Endothelial cell of umbilical vein (primary cell): Measurements from ENCODE around the gene NKAIN4. TPM values are rescaled to one million over a fixed set of nuclear protein-coding genes. Genes with fewer than 3 reads are reported as not detected.

Experiments used
- BruUV-seq: library from RNA; stranded (reverse); fragments of 400-500 nt; replicated peaks from 2 replicates; lab custom pipeline; 2021; lab: Mats Ljungman, UMichigan
- CTCF ChIA-PET: fragments of 300-600, 350-600 bp; sonication (Branson Sonifier 250); formaldehyde crosslinking; loops from one replicate; lab custom pipeline; 2021; ENCODE audit warnings: antibody characterized with exemption, inconsistent platforms; lab: Charles Lee
- POLR2A ChIA-PET: fragments of 300-600, 350-600 bp; sonication (Branson Sonifier 250); formaldehyde crosslinking; loops from one replicate; lab custom pipeline; 2021; ENCODE audit warnings: antibody characterized with exemption, inconsistent platforms; lab: Charles Lee
- DNase-seq: peaks from one replicate; pipeline ENCODE4 v3.0.0-alpha.2; 2011; ENCODE audit warnings: low read depth, low spot score
- FAIRE-seq: peaks from 2 replicates; lab custom pipeline; 2011; peaks lifted over from hg19 to GRCh38; lab: Jason Lieb, UNC
- H2AFZ ChIP-seq: 2 replicates; pipeline ENCODE4 v1.6.0; 2012; ENCODE audit warnings: low read depth, low read length, control low read depth, inconsistent platforms
- H3K27ac ChIP-seq: 2 replicates; pipeline ENCODE4 v1.5.1; 2011; ENCODE audit warnings: low read depth, mild to moderate bottlenecking, control low read depth, low read length, moderate library complexity; ENCODE audit not compliant: insufficient read depth
- H3K27me3 ChIP-seq, 2 experiments: 2 replicates each; pipeline versions ENCODE4 v1.6.0 to v1.6.1; 2011; ENCODE audit warnings: low read length in 2 of 2, mixed read lengths in 1 of 2; ENCODE audit not compliant: control insufficient read depth in 2 of 2, insufficient read depth in 2 of 2
- H3K36me3 ChIP-seq, 2 experiments: 2 replicates in 1 of 2; 3 replicates in 1 of 2; pipeline ENCODE4 v1.5.1; 2011; ENCODE audit warnings: low read length in 2 of 2, mild to moderate bottlenecking in 1 of 2, moderate library complexity in 1 of 2; ENCODE audit not compliant: control insufficient read depth in 2 of 2, insufficient read depth in 2 of 2; ENCODE audit errors: extremely low read depth in 1 of 2
- H3K4me1 ChIP-seq: 3 replicates; pipeline ENCODE4 v1.5.1; 2011; ENCODE audit warnings: mild to moderate bottlenecking, low read length; ENCODE audit not compliant: control insufficient read depth, insufficient read depth; ENCODE audit errors: extremely low read depth
- H3K4me2 ChIP-seq: 2 replicates; pipeline ENCODE4 v1.6.1; 2011; ENCODE audit warnings: low read length, control low read depth, mixed read lengths; ENCODE audit not compliant: insufficient read depth
- H3K4me3 ChIP-seq, 3 experiments: fragments of 200-600 bp in 1 of 3; sonication (generic), shearing (Covaris generic) in 1 of 3; replicated peaks in 1 of 3; 2 replicates each; pipeline ENCODE4 v1.5.1; 2011 to 2016; ENCODE audit warnings: control low read depth in 3 of 3, low read length in 3 of 3, mild to moderate bottlenecking in 2 of 3, inconsistent platforms in 1 of 3, low read depth in 1 of 3, moderate library complexity in 1 of 3; ENCODE audit not compliant: insufficient read depth in 1 of 3
- H3K79me2 ChIP-seq: 2 replicates; pipeline ENCODE4 v1.6.0; 2012; ENCODE audit warnings: low read length, inconsistent platforms; ENCODE audit not compliant: control insufficient read depth, insufficient read depth
- H3K9ac ChIP-seq: replicated peaks from 2 replicates; pipeline ENCODE3; 2011; ENCODE audit warnings: low read length, control low read depth; ENCODE audit not compliant: insufficient read depth; ENCODE audit errors: extremely low read depth
- H3K9me1 ChIP-seq: replicated peaks from 3 replicates; pipeline ENCODE4 v1.6.0; 2011; ENCODE audit warnings: mild to moderate bottlenecking, low read length; ENCODE audit not compliant: control insufficient read depth, insufficient read depth; ENCODE audit errors: extremely low read depth
- H3K9me3 ChIP-seq: replicated peaks from 2 replicates; pipeline ENCODE4 v1.5.1; 2012; ENCODE audit warnings: low read length, inconsistent platforms; ENCODE audit not compliant: control insufficient read depth, insufficient read depth
- H4K20me1 ChIP-seq: replicated peaks from 2 replicates; pipeline ENCODE3; 2011; ENCODE audit warnings: mild to moderate bottlenecking, low read length; ENCODE audit not compliant: control insufficient read depth, insufficient read depth; ENCODE audit errors: extremely low read depth
- CTCF ChIP-seq, 2 donors: IDR thresholded peaks; 1 replicate in 1 of 2; 2 replicates in 1 of 2; pipeline ENCODE4 v1.5.1; 2011; ENCODE audit warnings: low read length in 2 of 2, mild to moderate bottlenecking in 2 of 2, moderate library complexity in 2 of 2, control low read depth in 1 of 2, inconsistent platforms in 1 of 2, low read depth in 1 of 2; ENCODE audit not compliant: insufficient read depth in 1 of 2; ENCODE audit errors: extremely low read depth in 1 of 2
- EZH2 ChIP-seq: IDR thresholded peaks from 2 replicates; pipeline ENCODE4 v1.6.1; 2012; ENCODE audit warnings: borderline replicate concordance, low read depth, mild to moderate bottlenecking, moderate library complexity, low read length, inconsistent platforms; ENCODE audit not compliant: severe bottlenecking
- FOS ChIP-seq: IDR thresholded peaks from 2 replicates; pipeline ENCODE4 v1.6.1; 2011; ENCODE audit warnings: mild to moderate bottlenecking, low read length, moderate library complexity, borderline replicate concordance; ENCODE audit not compliant: insufficient read depth
- GATA2 ChIP-seq: IDR thresholded peaks from 2 replicates; pipeline ENCODE4 v1.7.0; 2011; ENCODE audit warnings: low read depth, mild to moderate bottlenecking, moderate library complexity, mixed read lengths, low read length; ENCODE audit not compliant: insufficient read length, insufficient read depth
- JUN ChIP-seq: IDR thresholded peaks from 2 replicates; pipeline ENCODE4 v1.6.1; 2011; ENCODE audit warnings: borderline replicate concordance, low read depth; ENCODE audit not compliant: insufficient read length, insufficient read depth
- MAX ChIP-seq: IDR thresholded peaks from 2 replicates; pipeline ENCODE4 v1.6.1; 2011; ENCODE audit not compliant: insufficient read depth, insufficient read length
- MYC ChIP-seq: IDR thresholded peaks from one replicate; pipeline ENCODE4 v1.6.1; 2011; ENCODE audit warnings: mild to moderate bottlenecking, low read depth, low read length
- POLR2A ChIP-seq: IDR thresholded peaks from 2 replicates; pipeline ENCODE4 v1.6.1; 2012; ENCODE audit warnings: low read depth, mild to moderate bottlenecking, control low read depth, low read length
- POLR2AphosphoS5 ChIP-seq: IDR thresholded peaks from 2 replicates; pipeline ENCODE4 v1.6.1; 2012; ENCODE audit warnings: low read depth, mild to moderate bottlenecking, control low read depth, low read length, moderate library complexity; ENCODE audit not compliant: insufficient read depth
- dilution Hi-C: fragments of 300-500 bp; cut with MboI; formaldehyde crosslinking; loops from one replicate; pipeline ENCODE4 v1.15.0; 2019; ENCODE audit warnings: low sequenced_read_pairs; ENCODE audit not compliant: extremely low pct_ligation_motif_present
- intact Hi-C: fragments of 100-400 bp; cut with micrococcal nuclease; formaldehyde crosslinking; loops from one replicate; pipeline ENCODE4 v1.10.0; 2022
- polyA plus RNA-seq, 4 experiments: library from polyadenylated mRNA; depleted of rRNA in 3 of 4; stranded (reverse) in 3 of 4; unstranded in 1 of 4; fragments of >200 nt; gene quantifications; 2 replicates each; pipeline versions ENCODE4 v1.2.1 to v1.2.3, GENCODE V29; 2011 to 2012; ENCODE audit warnings: missing spikeins in 1 of 4
- total RNA-seq: library from RNA; stranded (reverse); gene quantifications from 2 replicates; pipeline ENCODE4 v1.2.3, GENCODE V29; 2021

NKAIN4 gene
- total and polyA plus RNA-seq, 2 donors (not counting 3 experiments of a cell fraction or from before 2014, with no cell fraction given): 0.04 TPM; not detected in 1

DNA sequence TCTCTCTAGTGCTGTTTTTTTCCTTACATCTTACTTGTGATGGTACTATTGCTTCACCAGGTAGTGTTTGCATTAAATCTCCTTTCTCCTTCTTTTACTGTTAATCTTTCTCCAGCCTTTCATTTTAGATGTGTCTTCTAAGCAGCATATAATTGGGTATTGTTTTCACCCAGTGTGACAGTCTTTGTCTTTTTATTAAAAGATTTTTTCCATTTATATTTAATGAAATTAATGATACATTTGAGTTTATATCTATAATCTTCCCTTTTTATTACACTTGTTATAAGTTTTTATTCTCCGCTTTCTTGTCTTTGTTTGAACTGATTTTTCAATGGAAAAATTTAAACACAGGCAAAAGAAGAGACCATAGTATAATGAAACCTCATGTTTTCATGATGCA lies 47.4 kb upstream of the NKAIN4 start:
- H4K20me1 ChIP-seq: no peaks in the 10 kb centered on the region
- H3K9me3 ChIP-seq: no peaks in the 10 kb centered on the region
- H3K79me2 ChIP-seq: no peaks in the 10 kb centered on the region
- no peak overlapping the region for H3K4me3 ChIP-seq
- no peak for DNase-seq
- no peak overlapping the region for H3K27ac ChIP-seq
- no peak for TF ChIP-seq GATA2
- no peak for TF ChIP-seq MAX
- TF ChIP-seq CTCF (IDR thresholded peaks at IDR 0.05; ENCODE audit: extremely low read depth in 1 of 2, insufficient read depth in 1 of 2, low read depth in 1 of 2, low read length in 2 of 2): no peak
- no peak for TF ChIP-seq MYC
- no peak for TF ChIP-seq EZH2
- TF ChIP-seq FOS: no peak
- no peak for TF ChIP-seq JUN
- TF ChIP-seq POLR2AphosphoS5: no peak
- no peak for TF ChIP-seq POLR2A
- no peak for FAIRE-seq
- H3K27me3 ChIP-seq: no peaks in the 10 kb centered on the region
- no peak overlapping the region for H3K4me2 ChIP-seq
- ChIA-PET CTCF (interaction anchor here (1.1 kb wide), 1 partner anchor 78 kb away, joined by 7 read pairs; no protein-coding TSS in a partner anchor), POLR2A (no interaction called here)
- intact Hi-C loops: no loop called here
- H3K9ac ChIP-seq: no peak overlapping the region
- no peaks in the 10 kb centered on the region for H3K4me1 ChIP-seq
- BruUV-seq: no TSS peak
- H3K9me1 ChIP-seq: no peaks in the 10 kb centered on the region
- no peaks in the 10 kb centered on the region for H3K36me3 ChIP-seq
- H2AFZ ChIP-seq: no peak overlapping the region
- dilution Hi-C loops: no loop called here
